DOHH2 (cell line): ENCODE results near the gene ITPR3.
A peak's percentile ranks its signal among the peaks of the same experiment; 100 is the strongest.

Experiments
- H3F3A ChIP-seq: fragments of 200-600 bp; sonication (generic), shearing (Covaris generic); 2 replicates; pipeline ENCODE4 v1.6.0; 2016; ENCODE audit warnings: antibody characterized with exemption, mild to moderate bottlenecking; ENCODE audit not compliant: control insufficient read depth, insufficient read depth
- H3K27ac ChIP-seq: fragments of 200-600 bp; sonication (generic); 2 replicates; pipeline ENCODE4 v1.5.1; 2014; ENCODE audit warnings: low read depth, mild to moderate bottlenecking, low read length, moderate library complexity
- H3K27me3 ChIP-seq: fragments of 200-600 bp; sonication (generic); 2 replicates; pipeline ENCODE4 v1.6.1; 2014; ENCODE audit warnings: mild to moderate bottlenecking, low read length, mixed read lengths; ENCODE audit not compliant: control insufficient read depth
- H3K36me3 ChIP-seq: fragments of 200-600 bp; sonication (generic); 2 replicates; pipeline ENCODE4 v1.6.1; 2014; ENCODE audit warnings: mild to moderate bottlenecking, low read length, moderate library complexity, mixed read lengths; ENCODE audit not compliant: control insufficient read depth
- H3K4me1 ChIP-seq: fragments of 200-600 bp; sonication (generic); 2 replicates; pipeline ENCODE4 v1.6.1; 2014; ENCODE audit warnings: mild to moderate bottlenecking, low read length, mixed read lengths; ENCODE audit not compliant: control insufficient read depth
- H3K4me2 ChIP-seq: fragments of 200-600 bp; sonication (generic); 2 replicates; pipeline ENCODE4 v1.6.0; 2014; ENCODE audit warnings: mild to moderate bottlenecking, low read length, moderate library complexity
- H3K4me3 ChIP-seq: fragments of 200-600 bp; sonication (generic); 2 replicates; pipeline ENCODE4 v1.5.1; 2014; ENCODE audit warnings: mild to moderate bottlenecking, low read length, mixed read lengths
- H3K79me2 ChIP-seq: fragments of 200-600 bp; sonication (generic); 2 replicates; pipeline ENCODE4 v1.6.1; 2014; ENCODE audit warnings: mild to moderate bottlenecking, low read length, mixed read lengths; ENCODE audit not compliant: control insufficient read depth
- H3K9me2 ChIP-seq: fragments of 200-600 bp; sonication (generic); replicated peaks from 2 replicates; pipeline ENCODE4 v1.6.1; 2014; ENCODE audit warnings: mild to moderate bottlenecking, low read length, mixed read lengths; ENCODE audit not compliant: control insufficient read depth
- H3K9me3 ChIP-seq: fragments of 200-600 bp; sonication (generic); 2 replicates; pipeline ENCODE4 v1.6.1; 2014; ENCODE audit warnings: antibody characterized with exemption, low read length, mixed read lengths; ENCODE audit not compliant: control insufficient read depth, insufficient read depth
- H4K20me1 ChIP-seq: fragments of 200-600 bp; sonication (generic); 2 replicates; pipeline ENCODE4 v1.6.0; 2014; ENCODE audit warnings: low read depth, mild to moderate bottlenecking, antibody characterized with exemption, low read length, moderate library complexity; ENCODE audit not compliant: control insufficient read depth, insufficient read depth
- CTCF ChIP-seq: fragments of 200-600 bp; sonication (generic); IDR thresholded peaks from one replicate; pipeline ENCODE4 v1.5.1; 2014; ENCODE audit warnings: antibody characterized with exemption, mild to moderate bottlenecking, low read depth, low read length; ENCODE audit not compliant: poor library complexity, severe bottlenecking
- EZH2phosphoT487 ChIP-seq: fragments of 200-600 bp; sonication (generic); IDR thresholded peaks from 2 replicates; pipeline ENCODE4 v1.6.1; 2017; ENCODE audit warnings: borderline replicate concordance, mild to moderate bottlenecking, antibody characterized with exemption, low read length, moderate library complexity, mixed read lengths

Gene ITPR3

GRCh38 chr6:33694977-33695376, 73.9 kb downstream of the ITPR3 start:
- Histone ChIP-seq H3K4me1 (peaks cover 76% of the 10 kb centered on the region), H3K4me3 (no peak overlapping the region), H3K4me2 (no peak overlapping the region), H3K27ac (no peak overlapping the region), H3K79me2 (peaks cover 3% of the 10 kb centered on the region; the same call in 1 of the 2 replicates), H3K36me3 (peaks cover 99% of the 10 kb centered on the region), H3K9me3 (no peaks in the 10 kb centered on the region), H4K20me1 (0 out of 2 replicates have a peak, but pooled peaks cover 5% of the 10 kb centered on the region), H3K9me2 (no peaks in the 10 kb centered on the region), H3K27me3 (no peaks in the 10 kb centered on the region), H3F3A (peaks cover 31% of the 10 kb centered on the region)
- TF ChIP-seq CTCF: no peak
- no peak for TF ChIP-seq EZH2phosphoT487

GRCh38 chr6:33695451-33695887, 74.3 kb downstream of the ITPR3 start:
- Histone ChIP-seq H3K27me3 (no peaks in the 10 kb centered on the region), H3K36me3 (peaks cover 98% of the 10 kb centered on the region), H3K9me2 (no peaks in the 10 kb centered on the region), H3F3A (peaks cover 35% of the 10 kb centered on the region), H3K27ac (no peak overlapping the region), H3K9me3 (no peaks in the 10 kb centered on the region), H4K20me1 (0 out of 2 replicates have a peak, but pooled peaks cover 5% of the 10 kb centered on the region), H3K4me1 (peaks cover 81% of the 10 kb centered on the region), H3K79me2 (peaks cover 3% of the 10 kb centered on the region; the same call in 1 of the 2 replicates), H3K4me3 (no peak overlapping the region), H3K4me2 (peak overlapping the region; percentile 46; the same call in 1 of the 2 replicates)
- no peak for TF ChIP-seq CTCF
- no peak for TF ChIP-seq EZH2phosphoT487

- H3K9me3 ChIP-seq: no peaks in the 10 kb centered on the region
- 0 out of 2 replicates have a peak overlapping the region, but pooled peaks have one; percentile 8 for H3K4me3 ChIP-seq
- H3K4me2 ChIP-seq: peak overlapping the region; percentile 46
- H3K27me3 ChIP-seq: no peaks in the 10 kb centered on the region
- H4K20me1 ChIP-seq: 0 out of 2 replicates have a peak, but pooled peaks cover 5% of the 10 kb centered on the region
- peak overlapping the region; percentile 59 for H3K27ac ChIP-seq
- no peaks in the 10 kb centered on the region for H3K9me2 ChIP-seq
- no peak for TF ChIP-seq EZH2phosphoT487
- no peak for TF ChIP-seq CTCF
- peaks cover 3% of the 10 kb centered on the region; the same call in 1 of the 2 replicates for H3K79me2 ChIP-seq
- H3F3A ChIP-seq: peaks cover 35% of the 10 kb centered on the region
- peaks cover 97% of the 10 kb centered on the region for H3K36me3 ChIP-seq
- H3K4me1 ChIP-seq: peaks cover 84% of the 10 kb centered on the region
Observed at GRCh38 chr6:33696076-33696475, 75.0 kb downstream of the ITPR3 start.
